GM18498 (cell line): ENCODE data around the gene BFSP1.
A peak's percentile ranks its signal among the peaks of the same experiment; 100 is the strongest.

ENCODE experiments used
- ATAC-seq: cut with Tn5 transposase; IDR thresholded peaks from one replicate; pipeline ENCODE4 v1.9.1; 2021; ENCODE audit warnings: mild to moderate bottlenecking, moderate library complexity; ENCODE audit not compliant: unreplicated experiment

The BFSP1 gene

DNA sequence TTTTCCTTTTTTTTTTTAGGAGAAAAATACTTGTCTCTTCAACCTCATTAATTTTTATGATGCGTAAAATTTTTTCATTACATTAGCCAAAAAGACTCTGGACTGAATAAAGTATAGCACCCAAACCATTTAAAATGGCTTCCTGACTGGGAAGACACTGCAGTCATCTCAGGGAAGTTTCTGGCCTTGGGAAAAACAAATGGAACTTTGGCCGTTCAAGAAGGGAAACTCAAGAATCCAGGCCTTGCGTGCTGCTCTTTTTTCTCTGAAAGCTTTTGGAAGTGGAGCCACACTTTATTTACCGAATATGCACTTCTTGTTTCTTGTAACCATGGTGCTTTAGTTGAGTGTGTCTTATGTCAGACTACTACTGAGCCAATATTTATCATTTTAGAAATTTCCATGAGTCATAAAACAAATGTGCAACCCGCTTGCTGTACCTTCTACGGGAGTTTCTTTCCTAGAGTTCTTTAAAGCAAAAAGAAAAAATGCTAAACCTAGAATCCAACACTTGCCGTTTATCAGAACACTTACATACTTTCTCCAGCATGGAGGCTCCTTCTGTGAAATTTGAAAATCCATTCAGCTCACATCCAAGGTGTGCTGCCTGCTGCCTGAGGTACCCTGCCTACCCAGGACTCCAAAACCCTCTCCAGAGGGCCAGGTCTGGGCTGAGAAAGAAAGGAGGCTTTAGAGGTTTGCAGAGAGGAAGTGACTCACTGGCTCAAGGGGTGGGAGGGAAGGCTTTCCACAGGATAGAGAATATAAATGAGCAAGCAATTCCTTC lies 27.2 kb upstream of the BFSP1 start:
- no peak for ATAC-seq

DNA sequence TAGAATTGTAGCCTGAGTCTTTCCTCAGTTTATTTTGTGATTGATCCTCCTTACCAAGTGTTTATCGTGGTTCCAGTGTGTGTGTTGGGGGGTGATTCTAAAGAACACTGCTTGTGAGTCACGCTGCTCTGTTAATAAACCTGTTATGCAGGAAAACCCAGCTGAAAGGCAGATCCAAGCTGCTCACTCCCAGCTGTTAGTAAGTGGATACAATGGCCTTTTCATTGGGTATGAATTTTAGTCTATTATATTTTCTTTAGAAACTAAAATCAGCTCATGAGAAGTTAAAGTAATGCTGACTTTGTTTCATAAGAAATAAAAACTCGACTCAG lies 26.5 kb upstream of the BFSP1 start:
- ATAC-seq = no peak

DNA sequence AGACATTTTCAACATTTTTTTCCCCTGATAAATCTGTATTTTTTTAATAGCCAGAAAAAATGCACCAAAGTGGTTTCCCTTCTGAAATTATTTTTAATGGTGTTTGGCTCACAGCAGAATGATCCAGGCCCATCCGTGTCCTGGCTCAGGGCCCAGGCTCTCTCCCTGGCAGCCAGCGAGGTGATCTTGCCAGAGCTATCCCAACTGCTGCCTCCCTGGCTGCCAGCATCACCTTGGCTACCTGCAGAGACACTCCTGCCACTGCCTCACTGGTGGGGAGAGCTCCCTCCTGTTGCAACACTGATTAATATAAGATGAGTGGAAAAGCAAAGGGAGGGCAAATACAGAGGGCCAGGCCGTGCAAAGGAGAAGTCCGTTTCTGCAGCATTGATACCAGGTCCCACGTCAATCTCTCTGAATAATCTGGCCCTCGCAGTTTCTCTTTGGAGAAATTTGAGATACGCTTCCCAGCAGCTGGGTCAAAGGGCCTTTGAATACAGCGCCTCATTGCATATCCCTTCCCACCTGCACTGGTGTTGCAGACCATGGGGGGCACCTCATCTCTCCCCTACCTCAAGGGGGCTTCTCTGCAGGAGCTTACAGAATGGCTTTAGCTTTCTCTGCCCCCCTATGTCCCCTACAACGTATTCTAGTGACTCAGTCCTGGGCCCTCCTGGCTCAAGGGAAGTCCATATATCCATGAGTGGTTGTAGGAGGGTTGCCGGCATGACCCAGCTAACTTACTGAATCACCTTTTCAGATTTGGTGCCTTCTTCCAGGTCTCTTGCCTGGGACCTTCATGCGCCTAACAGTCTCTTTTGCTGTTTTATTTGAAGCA lies 25.9 kb upstream of the BFSP1 start:
- ATAC-seq = no peak

DNA sequence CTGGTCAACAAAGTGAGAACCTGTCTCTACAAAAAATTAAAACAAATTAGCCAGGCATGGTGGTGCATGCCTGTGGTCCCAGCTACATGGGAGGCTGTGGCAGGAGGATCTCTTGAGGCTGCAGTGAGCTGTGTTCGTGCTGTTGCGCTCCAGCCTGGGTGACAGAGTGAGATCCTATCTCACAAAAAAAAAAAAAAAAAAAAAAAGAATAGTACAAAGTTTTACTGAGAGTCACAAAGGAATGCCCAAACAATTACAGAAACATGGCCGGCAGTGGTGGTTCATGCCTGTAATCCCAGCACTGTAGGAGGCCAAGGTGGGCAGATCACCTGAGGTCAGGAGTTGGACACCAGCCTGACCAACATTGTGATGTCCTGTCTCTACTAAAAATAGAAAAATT lies 23.9 kb upstream of the BFSP1 start:
- ATAC-seq = no peak

DNA sequence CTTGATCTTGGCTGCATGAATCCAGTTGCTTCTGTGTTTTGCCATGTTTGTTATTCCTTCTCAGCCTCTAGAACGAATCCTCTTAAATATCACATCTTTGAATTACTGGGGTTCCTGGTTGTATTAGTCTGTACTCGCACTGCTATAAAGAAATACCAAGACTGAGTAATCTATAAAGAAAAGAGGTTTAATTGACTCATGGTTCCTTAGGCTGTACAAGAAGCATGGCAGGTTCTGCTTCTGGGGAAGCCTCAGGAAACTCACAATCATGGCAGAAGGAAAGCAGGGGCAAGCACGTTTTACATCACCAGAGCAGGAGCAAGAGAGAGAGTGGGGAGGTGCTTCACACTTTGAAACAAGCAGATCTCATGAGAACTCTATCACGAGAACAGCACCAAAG lies 18.0 kb upstream of the BFSP1 start:
- no peak for ATAC-seq

DNA sequence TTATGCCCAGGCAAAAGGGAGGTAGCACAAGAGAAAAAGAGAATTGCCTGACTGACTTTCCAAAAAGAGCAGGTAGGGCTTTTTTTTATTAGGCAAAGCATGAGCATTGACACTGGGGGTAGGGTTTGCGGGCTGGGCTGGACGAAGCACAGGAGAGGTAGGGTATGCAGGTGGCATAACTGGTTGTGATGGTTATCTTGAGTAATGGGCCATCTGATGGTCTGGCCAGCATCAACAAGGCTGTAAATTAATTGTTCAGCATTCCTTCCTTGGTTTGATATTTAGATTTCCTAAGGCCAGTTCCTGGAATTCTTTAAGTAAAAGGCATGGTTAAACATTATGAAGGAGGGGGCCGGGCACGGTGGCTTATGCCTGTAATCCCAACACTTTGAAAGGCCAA lies 13.9 kb upstream of the BFSP1 start:
- no peak for ATAC-seq

DNA sequence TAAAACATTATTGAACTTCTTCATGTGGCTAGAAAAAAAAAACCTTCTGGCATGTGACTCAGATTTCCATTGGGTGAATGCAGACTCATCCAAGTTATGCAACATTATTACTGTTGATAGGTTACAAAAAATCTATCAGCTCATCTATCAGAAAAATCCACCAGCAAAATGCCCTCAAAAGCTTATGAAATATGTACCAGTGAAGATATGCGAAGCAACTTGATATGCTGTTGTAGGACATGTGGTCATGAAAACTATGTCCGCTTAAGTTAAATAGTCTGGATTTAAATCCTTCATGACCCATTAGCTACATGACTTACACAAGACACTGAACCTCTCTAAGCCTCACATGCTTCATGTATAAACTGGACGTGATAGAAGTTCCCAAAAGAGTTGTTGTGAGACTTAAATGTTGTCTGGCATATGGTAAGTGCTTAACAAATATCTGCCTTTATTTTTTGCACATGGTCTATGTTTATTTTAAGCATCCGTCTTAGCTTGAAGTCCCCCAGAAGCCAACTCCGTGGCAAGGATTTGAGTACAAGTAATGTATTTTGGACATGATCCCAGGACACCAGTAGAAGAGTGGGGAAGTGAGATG lies 12.5 kb upstream of the BFSP1 start:
- ATAC-seq = no peak

DNA sequence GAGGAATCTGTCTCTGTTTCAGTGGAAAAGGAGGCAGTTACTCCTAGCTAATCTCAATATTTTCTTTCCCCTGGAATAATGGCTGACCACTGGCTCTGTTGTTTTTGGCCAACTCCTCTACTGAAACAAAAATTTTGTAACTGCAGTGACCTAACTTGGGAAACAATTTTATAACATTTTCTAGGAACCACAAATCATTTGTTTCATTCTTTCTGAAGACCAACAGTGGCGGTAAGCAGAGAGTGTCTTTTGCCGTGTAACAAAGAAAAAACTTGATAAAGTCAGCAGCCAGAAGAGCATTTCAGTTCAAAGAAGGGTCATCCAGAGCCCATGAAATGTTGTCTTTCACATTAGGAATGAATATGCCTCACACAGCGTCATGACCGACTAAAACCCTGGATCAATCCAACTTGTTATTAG lies 11.8 kb upstream of the BFSP1 start:
- ATAC-seq = no peak

DNA sequence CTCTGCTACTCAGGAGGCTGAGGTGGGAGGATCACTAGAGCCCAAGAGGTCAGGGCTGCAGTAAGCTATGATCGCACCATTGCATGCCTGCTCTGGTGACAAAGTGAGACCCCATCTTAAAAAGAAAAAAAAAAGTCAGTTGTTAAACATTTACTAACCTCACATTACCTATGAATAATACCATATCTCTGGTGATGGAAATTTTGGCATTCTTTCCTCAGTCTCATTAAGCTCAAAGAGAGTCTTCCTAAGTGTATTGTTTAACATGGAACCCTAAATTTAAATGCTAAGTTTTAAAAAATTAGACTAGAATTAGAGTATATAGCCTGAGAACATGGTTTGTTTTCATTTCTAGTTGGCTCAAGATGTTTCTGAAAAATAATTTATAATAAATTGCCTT lies 11.3 kb upstream of the BFSP1 start:
- ATAC-seq = no peak

DNA sequence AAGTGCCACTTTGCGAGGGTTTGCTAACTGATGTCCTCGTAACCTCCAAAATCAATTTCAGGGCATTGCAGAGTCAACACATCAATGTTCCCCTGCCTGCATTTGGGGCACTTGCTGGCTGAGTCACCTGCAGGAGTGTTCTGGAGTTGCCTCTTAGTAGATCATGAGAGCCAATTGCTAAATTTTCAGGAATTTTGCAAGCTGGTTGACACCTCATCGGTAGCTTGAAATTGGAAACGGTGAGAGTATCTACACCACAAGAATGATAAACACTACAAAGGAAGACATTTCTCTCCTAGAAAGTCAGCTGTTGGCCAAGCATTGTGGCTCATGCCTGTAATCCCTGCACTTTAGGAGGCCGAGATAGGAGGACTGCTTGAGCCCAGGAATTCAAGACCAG lies 10.8 kb upstream of the BFSP1 start:
- ATAC-seq = no peak

DNA sequence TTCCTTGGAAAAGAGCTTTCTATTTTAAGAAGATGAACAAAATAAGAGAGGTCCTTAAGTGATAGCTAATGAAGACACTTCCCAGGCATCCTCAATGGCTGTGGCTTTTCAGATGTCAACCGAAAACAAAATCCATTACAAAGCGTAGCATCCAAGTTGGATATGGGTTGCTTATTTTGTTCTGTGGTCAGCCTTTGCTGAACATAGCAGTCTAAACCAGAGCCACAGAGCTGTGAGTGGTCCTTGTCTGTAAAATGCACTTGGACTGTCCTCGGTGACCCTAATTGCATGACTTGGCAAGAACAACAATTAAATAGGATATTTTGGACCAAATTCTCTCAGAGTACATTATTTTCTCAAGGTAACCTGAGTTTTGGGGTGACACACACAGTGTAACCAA lies 10.4 kb upstream of the BFSP1 start:
- no peak for ATAC-seq

DNA sequence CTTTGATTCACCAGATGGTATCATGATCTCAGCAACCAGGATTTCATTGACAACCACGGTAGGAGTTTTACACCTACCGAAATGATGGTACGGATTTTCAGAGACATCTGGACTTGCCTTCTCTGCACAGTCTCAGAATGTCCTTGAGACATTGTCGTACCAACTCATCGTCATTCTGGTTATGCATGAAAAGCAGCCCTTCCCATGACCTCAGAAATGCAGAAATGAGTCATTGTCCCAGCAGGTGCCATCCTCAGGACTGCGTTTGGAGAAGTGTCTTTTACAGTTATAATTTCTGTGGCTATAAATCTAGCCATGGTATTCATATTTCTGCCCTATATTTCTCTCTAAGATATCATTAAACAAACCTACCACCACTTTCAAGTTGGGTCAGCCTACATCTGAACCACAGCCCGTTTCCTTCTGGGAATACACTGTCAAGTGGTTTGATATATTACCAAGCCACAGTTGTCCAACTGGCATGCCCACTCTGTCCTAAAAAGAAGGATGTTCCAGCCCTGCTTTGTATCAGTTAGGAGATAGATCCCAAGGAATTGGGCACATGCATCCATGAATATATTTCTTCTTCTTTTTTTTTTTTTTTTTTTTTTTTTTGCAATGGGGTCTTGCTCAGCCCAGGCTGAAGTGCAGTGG lies 7.5 kb upstream of the BFSP1 start:
- no peak for ATAC-seq

DNA sequence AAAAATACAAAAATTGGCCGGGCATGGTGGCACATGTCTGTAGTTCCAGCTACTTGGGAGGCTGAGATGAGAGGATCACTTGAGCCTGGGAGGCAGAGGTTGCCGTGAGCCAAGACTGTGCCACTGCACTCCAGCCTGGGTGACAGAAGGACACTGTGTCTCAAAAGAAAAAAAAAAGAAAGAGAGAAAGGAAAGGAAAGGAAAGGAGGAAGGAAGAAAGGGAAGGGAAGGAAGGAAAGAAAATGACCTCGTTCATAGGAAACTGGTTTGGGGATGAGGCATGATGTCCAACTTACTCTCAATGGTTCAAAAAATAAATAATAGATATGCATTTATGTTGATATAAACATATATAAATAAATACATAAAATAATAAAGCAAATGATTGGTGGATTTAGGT lies 6.8 kb upstream of the BFSP1 start:
- ATAC-seq = no peak

DNA sequence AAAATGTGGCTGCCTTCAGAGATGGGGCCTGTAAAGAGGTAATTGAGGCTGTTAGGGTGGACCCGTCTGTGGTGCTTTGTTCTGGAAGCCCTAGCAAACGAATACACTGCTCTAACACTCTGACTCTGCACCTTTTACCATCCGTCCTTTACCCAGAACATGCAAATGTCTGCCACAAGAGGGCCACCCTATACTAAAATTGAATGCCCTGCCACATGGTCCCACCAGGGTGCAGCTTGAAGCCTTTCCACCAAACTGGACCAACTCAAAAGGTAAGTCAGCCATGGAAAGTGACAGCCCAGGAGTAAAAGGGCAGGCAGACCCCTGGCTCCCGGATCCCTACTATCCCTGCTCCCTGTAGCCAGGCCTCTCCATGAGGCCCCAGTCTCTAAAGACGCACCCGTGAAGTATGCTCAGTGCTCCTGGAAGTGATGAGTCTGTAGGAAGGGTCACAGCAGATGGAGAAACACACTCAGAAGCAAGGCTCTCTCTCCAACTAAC lies 5.8 kb upstream of the BFSP1 start:
- peak; percentile 91 for ATAC-seq

DNA sequence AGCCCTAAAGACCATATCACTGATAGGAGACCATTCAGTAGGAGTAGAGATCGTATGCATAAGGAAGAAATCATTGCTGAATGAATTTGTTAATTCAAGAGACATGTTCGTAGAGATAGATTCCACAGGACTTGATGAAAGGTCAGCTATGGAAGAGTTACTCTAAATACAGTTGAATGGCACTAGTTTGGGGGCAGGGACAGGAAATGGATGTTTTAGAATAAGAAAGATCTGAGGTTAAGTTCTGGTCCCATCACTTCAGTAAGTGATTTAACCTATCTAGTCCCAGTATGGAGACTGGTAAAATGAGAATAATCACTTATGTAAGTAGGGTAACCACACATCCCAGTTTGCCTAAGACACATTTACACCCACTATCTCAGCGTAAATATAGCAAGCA lies 2.9 kb upstream of the BFSP1 start:
- ATAC-seq = no peak

DNA sequence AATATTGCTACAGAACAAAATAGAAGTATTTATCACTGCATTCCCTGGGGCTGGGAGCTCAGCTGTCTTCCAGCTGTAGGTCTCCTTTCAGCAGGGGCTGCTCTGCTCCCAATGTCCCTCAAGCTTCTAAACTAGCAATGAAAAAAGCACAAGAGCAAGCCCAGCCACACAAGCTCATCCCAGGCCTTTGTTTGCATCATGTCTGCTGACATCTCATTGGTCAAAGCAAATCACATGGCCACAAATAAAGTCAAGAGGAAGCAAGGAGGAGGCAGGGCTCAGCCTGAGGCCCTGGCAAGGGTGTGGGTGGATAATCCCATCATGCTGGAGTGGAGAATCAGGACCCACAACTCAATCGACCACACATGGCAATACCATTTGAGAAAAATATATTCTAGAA lies 2.2 kb upstream of the BFSP1 start:
- ATAC-seq = no peak

DNA sequence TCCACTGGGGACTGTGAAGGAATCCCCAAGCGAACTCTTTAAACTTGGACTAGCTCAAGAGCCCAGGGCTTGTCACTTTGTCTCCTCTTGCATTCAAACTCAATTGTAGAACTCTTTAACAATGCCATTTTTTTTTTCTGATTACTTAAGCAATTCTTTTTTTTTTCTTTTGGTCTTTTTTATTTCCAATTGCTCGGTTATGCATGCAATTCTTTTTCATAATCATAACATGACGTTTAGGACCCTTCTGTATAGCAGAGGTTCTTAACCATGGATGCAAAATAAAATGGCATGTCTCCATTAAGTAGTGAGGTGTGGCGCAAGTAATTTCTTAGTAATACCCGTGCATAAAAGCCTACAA lies 466 bp upstream of the BFSP1 start:
- ATAC-seq = peak; percentile 14

DNA sequence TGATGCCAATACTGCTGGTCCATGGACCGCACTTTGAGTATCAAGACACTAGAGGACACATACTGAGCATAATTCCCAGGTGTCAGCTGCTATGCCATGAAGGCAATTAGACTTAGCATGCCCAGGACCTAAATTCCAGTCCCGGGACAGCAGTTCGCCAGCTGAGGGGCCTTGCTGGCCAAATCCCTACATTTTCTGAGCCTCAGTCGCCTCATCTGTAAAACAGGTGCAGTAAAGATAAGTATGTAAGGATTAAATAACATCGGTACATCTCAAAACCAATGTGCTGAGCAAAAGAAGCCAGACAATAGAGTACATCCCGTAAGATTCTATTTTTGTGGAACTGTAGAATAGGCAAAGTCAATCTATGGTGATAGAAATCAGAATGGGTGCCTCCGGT lies 1.0 kb downstream of the BFSP1 start:
- no peak for ATAC-seq

DNA sequence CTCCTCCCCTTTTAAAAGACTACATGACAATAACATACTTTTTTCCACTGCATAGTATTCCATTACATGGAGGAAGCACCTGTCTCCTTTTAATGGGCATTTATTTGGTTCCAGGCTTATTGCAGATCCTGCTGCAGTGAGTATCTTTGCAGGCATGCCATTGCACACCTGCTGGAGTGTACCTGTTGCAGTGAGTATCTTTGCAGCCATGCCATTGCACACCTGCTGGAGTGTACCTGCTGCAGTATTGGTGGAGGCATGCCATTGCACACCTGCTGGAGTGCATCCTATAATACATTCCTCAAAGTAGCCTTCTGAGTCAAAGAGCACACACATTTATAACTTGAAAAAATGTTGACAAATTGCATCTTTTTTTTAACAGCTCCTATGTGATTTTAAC lies 1.6 kb downstream of the BFSP1 start:
- no peak for ATAC-seq

DNA sequence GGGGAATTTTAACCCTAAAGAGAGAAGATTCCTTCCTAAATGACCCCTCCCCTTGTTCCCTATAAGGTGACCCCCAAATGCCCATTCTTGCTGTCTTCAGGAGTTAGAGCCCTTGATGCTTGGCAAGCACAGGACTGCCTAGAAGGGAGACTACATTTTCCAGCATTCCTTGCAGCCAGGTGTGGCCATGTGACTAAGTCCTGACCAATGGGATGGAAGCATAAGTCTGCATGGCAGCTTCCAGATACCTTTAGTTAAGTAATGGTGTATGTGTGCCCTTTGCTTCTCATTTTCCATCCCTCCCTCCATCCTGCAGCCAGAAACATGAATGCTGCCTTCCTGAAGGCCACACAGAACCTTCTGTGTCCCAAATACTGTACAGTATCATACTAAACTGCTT lies 5.5 kb downstream of the BFSP1 start:
- ATAC-seq = no peak

DNA sequence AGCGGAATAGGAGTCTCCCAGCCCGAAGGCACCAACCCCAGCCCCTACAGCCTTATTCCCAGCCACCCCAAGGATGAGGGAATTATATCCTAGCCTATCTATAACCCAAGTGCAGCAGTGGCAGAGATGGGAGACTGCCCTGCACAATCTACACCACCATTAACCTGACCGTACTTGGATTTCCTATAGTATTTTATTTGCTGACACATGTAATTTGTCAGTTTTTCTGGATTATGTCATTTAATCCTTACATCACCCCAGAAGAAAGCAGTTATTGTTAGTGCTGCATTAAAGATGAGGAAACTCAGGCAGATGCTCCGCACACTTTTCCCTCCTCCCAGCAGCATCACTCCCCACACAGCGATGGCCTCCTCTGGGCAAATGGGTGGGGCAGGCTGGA lies 6.0 kb downstream of the BFSP1 start:
- no peak for ATAC-seq

DNA sequence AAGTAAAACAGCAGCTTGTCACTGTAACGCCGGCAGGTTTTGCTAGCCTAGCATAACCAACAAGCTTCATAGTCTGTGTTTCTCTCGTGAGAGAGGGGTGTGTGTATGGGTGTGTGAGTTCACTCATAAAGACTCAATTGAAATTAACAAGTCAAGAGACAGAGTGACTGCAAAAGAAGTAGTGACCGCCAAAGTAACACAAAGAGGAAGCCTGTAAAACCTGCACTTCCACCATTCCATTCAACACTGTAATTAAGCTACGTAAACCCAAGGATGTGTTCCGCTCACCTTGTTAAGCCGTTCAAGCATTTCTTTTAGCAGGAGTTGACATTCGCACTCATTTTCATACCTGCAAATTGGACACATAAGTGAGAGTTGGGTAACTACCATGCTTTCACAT lies 6.6 kb downstream of the BFSP1 start:
- no peak for ATAC-seq
